ENCODE data around the gene ATP10A.

The ATP10A gene

DNA sequence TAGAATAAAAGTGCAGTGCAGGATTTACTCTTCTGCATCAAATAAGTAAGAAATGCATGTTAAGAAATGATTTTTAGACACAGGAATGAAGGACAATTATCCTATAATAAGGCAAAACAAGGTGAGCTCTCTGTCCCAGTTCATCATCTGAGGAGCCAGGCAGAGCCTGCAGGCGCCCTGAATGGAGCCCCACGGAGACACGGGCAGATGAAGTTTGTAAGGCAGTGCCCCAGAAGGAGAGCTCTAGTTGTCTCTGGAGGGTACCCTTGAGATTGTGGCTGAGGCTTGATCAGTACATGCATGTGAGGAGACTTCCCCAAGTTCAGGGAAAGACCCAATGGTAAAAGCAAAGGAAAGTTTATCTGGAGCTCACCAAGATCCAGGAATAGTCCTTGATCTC lies 50.3 kb downstream of the ATP10A start:
- DNase-seq (ENCODE audit: low read depth in 2 of 2): no peak

- DNase-seq (ENCODE audit: low read depth in 2 of 2): no peak
Measured at GRCh38 chr15:25812073-25812472, 51.1 kb downstream of the ATP10A start.

DNA sequence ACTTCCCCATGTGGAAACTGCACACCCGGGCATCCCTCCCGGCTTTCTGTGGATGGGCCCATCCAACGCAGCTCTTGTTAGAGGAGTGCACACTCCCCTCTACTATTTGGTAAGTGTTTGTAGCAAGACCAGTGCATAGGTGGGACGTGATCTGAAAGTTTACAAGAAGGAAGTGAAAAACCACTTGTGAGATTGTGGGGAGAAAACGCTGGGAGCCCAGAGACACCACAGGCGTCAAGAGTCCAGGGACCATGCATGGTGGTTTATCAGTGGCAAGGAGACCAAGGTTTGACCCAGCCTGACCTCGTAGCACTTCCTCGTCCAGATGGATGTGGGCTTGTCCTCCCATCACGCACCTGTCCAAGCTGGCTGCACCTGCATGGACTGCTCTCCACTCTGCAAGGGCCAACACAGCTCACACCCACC lies 51.6 kb downstream of the ATP10A start:
- no peak for DNase-seq (ENCODE audit: low read depth in 2 of 2)

DNA sequence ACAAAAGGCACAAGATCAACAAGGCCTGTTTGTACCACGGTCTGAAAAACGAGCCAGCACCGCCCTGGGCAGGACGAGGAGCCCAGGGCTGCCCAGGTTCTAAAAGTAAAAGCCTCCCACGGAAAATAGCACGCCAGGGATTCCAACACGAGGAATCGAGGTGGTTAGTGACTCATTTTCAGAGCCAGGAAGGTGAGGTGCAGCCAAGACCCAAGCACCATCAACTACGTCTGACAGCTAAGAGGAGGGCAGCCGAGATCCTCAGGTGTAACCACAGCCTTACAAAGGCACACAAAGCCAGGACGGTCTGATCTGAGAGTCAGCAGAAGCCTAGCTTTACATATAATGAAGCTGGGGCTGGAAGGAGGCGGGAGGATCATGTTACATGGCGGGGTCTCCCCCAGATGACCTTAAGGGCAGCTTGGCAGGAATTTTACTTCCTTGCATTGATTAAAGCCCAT lies 52.5 kb downstream of the ATP10A start:
- DNase-seq (ENCODE audit: low read depth in 2 of 2): no peak

DNA sequence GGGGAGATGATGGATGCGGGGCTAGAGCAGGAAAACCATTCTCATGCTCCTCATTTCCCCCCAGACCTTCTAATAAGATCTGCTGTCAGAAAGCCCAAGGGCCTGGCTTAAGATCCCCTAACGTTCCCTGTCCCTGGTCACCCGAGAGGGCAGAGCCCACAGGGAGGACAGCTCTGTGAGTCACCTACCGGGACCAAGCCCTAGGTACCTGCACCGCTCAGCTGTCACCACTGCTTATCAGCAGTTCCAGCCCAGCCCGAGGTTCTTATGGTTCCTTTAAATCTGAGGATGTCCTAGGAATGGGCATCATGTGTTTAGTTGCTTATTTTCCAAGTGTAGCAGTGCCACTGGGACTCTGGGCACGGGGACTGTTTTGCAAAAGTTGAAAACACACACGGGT lies 53.0 kb downstream of the ATP10A start:
- DNase-seq (ENCODE audit: low read depth in 2 of 2): no peak

DNA sequence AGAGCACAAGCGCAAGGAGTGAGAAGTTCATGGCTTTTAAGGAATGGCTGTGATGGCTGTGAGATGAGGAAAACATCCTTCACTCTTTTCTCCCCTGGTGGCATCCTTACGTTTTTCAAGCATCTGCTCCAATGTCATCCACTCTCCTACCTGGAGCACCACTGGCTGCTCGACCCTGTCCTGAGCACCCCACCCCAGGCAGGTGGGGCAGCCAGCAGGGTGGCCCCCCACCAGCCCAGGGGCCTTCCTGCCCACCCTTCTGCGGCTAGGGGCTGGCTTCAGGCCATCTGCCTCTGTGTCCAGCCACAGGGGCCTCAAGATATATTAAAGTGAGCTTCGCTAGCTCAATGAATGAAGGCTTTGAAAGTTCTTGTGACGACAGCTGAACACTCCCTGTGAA lies 56.1 kb downstream of the ATP10A start:
- no peak for DNase-seq (ENCODE audit: low read depth in 2 of 2)

- DNase-seq (ENCODE audit: low read depth in 2 of 2): no peak
Measured at GRCh38 chr15:25805031-25805430, 58.1 kb downstream of the ATP10A start.

GRCh38 chr15:25804451-25804850 lies 58.7 kb downstream of the ATP10A start:
- no peak for DNase-seq (ENCODE audit: low read depth in 2 of 2)

DNA sequence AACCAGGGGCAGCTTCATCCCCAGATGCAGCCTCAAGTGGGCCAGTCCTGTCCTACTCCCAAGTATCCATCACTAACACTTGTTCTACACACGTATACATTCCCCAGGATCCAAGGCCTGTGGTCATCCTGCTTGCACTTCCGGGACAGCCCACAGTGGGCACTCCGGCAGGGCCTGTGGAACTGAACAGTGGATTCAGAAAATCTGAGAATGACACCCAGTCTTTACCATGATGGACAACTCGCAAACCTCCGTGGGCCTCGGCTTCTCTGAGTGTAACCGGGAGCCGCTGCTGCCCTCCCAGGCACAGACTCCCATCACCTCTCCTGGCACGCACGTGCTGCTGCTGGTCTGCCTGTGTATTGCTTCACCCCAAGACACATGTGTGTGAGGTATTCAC lies 59.6 kb downstream of the ATP10A start:
- DNase-seq (ENCODE audit: low read depth in 2 of 2): no peak

DNA sequence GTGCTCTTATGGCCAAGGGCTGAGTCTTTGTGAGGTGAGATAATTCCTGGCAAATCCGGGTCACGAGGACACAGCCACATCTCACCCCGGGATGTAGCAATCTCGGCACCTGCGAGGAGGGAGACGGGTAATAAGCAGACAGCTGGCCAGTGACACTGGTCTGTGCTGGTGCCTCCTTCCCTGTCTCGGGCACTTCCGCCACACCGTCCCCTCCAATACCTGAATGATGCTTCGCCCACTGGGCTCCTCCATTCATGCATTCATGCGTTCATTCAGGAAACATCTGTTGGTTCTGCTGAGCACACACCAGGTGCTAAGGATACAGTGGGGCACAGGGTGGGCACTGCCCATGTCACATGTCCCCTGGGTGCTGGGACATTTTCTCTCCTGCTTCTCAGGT lies 60.1 kb downstream of the ATP10A start:
- no peak for DNase-seq (ENCODE audit: low read depth in 2 of 2)

DNA sequence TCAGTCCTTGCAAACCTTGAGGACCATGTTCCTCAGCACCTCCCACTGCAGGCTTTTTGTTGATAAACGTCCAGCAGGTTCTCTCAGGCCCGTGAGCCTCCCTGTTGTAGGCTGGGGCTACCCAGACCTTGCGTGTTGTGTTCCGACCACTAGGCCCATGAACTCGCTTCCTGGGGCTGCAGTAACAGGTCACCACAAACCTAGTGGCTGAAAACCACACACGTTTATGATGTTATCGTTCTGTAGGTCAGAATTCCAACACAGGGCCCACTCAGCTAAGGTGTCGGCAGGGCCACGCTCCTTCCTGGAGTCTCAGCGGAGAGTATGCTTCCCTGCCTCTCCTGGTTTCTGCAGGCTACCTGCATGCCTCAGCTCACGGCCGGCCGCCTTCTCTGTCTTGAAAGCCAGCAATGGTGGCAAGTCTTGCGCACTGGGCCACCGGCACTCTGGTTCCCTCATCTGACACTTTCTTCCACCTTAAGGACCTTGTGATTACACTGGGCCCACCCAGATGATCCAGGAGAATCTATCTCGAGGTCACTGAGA lies 60.8 kb downstream of the ATP10A start:
- no peak for DNase-seq (ENCODE audit: low read depth in 2 of 2)

DNA sequence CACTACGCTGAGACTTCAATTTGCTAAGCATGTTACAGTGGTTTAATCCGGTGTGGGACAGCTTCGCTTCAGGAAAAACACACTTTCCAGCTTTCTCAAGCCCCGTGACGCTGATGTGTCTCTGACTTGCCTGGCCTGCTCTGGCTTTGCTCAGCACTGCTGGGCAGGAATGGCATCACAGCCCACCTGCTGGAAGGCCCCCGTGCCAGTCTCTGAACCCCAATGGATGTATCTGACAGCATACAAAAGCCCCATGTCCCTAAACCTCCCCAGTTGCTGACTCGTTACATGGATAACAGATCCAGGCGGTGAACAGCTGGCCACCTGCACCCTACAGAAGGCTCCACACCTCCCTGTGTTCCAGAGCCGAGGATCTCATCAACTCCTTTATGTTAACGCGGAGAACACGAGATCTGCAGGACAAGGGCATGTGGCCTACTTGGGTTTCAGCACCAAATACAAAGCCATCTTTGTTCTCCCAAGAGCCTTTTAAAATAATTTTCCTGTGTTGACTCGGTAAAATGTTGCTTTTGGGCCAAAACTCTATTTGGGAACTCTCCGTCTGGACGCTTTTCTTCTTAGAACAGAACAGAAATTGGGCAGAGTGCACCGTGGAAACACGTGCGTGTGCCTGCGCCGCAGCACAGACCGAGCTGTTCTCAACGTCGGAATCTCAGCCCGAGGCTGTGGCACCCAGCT lies 61.4 kb downstream of the ATP10A start:
- no peak for DNase-seq (ENCODE audit: low read depth in 2 of 2)

GRCh38 chr15:25800761-25801515 lies 62.2 kb downstream of the ATP10A start:
- DNase-seq (ENCODE audit: low read depth in 2 of 2): no peak

GRCh38 chr15:25799906-25800700 lies 63.0 kb downstream of the ATP10A start:
- DNase-seq (ENCODE audit: low read depth in 2 of 2): no peak

- DNase-seq (ENCODE audit: low read depth in 2 of 2): no peak
Measured at GRCh38 chr15:25797936-25798901, 64.9 kb downstream of the ATP10A start.

- DNase-seq (ENCODE audit: low read depth in 2 of 2): no peak
Measured at GRCh38 chr15:25797511-25797935, 65.6 kb downstream of the ATP10A start.

DNA sequence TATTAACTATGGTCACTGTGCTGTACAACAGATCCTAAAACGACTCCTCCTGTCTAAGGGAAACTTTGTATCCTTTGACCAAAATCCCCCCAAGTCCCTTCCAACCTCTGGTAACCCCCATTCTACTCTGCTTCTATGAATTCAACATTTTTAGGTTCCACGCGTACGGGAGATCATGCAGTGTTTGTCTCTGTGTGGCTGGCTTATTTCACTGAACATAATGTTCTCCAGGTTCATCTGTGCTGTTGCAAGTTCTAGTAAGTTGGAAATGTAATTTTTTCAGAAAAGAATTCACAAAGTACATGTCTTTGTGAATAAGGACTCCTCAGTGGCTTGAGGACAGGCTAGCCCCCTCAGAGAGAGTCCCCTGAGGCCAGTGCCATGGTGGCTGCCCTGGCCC lies 66.1 kb downstream of the ATP10A start:
- DNase-seq (ENCODE audit: low read depth in 2 of 2): no peak

DNA sequence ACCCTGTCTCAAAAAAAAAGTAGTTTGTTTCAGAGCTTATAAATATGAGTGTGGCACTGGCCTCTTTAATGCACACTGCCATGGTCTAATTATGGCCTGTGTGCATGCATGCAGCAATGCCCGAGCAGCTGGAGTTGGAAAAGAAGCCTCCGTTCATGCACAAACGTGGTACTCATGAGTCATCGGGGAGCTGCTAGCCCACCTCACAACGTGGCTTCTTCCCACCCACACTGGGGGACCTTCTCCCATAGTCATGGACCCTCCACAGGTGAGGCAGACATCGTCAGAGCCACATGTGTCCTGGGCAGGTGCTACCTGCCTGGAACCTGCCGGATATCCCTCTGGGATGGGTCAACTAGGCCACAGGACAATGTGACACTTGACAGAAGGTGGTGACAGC lies 66.7 kb downstream of the ATP10A start:
- DNase-seq (ENCODE audit: low read depth in 2 of 2): no peak

GRCh38 chr15:25795712-25796111 lies 67.4 kb downstream of the ATP10A start:
- DNase-seq (ENCODE audit: low read depth in 2 of 2): no peak

- DNase-seq (ENCODE audit: low read depth in 2 of 2): no peak
Measured at GRCh38 chr15:25795061-25795460, 68.1 kb downstream of the ATP10A start.
